ENCODE measurements around the gene PRKAR2A. TPM values are rescaled to one million over a fixed set of nuclear protein-coding genes. Genes with fewer than 3 reads are reported as not detected.

The PRKAR2A gene
- total and polyA plus RNA-seq, 10 of the 15 experiments (the other 5 are each of a cell fraction or from before 2014, with no cell fraction given): 9.8 to 46.2 (median 13.2) TPM

DNA sequence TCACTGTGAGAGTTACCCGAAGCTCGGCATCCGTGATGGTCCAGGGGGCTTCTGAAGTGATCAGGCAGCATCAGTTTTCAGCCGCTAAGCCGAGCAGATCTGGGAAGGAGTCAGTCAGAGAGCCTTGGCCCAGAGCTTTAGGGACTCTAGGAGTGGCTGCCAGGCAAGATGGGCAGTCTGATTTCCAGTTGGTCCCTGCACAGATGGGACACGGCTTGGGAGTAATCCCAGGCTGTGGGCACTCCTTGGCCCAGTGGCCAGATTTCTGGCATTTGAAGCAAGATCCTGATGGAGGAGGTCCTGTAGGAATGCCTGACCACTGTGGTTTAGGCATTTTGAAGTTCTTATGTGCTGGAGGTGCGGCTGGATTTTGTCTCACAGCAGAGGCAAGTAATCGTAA lies 120.2 kb downstream of the PRKAR2A start:
- ChIA-PET RAD21 (ENCODE audit: unreplicated experiment) (interaction anchor here (1.0 kb wide), 1 partner anchor 11 kb away, joined by 3 read pairs; no protein-coding TSS in a partner anchor), CTCF (interaction anchor here (1.0 kb wide), 1 partner anchor 229 kb away, joined by 5 read pairs; no protein-coding TSS in a partner anchor), POLR2A (interaction anchor here (1.0 kb wide), 1 partner anchor 10 kb away, joined by 3 read pairs; no protein-coding TSS in a partner anchor), SMC1A (ENCODE audit: uncharacterized antibody, unreplicated experiment) (no interaction called here)
- no peak for ATAC-seq
- H3K4me3 ChIP-seq: no peak overlapping the region
- H3K4me1 ChIP-seq (ENCODE audit: control insufficient read depth, insufficient read depth, low read length): no peaks in the 10 kb centered on the region
- DNase-seq (ENCODE audit: low read depth, low spot score): no peak
- H3K9ac ChIP-seq (ENCODE audit: control insufficient read depth, insufficient read depth, low read length): no peak overlapping the region
- FAIRE-seq: no peak
- H4K20me1 ChIP-seq (ENCODE audit: control insufficient read depth, insufficient read depth): no peaks in the 10 kb centered on the region
- H3K36me3 ChIP-seq (ENCODE audit: control insufficient read depth in 2 of 2, insufficient read depth in 2 of 2, low read length in 1 of 2): no peaks in the 10 kb centered on the region
- 53% methylated on average over 8 of the region's 8 CpGs for WGBS (ENCODE audit: insufficient coverage, insufficient replicate concordance, low lambda C conversion rate, missing lambda C conversion rate)
- in situ Hi-C loops (cut with MboI) (no loop called here), intact Hi-C loops (cut with micrococcal nuclease; ENCODE audit: unreplicated experiment) (no loop called here)
- H3K27ac ChIP-seq (ENCODE audit: control insufficient read depth, insufficient read depth): no peak overlapping the region
- TF ChIP-seq, protein P1, sequence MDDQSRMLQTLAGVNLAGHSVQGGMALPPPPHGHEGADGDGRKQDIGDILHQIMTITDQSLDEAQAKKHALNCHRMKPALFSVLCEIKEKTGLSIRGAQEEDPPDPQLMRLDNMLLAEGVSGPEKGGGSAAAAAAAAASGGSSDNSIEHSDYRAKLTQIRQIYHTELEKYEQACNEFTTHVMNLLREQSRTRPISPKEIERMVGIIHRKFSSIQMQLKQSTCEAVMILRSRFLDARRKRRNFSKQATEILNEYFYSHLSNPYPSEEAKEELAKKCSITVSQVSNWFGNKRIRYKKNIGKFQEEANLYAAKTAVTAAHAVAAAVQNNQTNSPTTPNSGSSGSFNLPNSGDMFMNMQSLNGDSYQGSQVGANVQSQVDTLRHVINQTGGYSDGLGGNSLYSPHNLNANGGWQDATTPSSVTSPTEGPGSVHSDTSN (IDR thresholded peaks at IDR 0.05; ENCODE audit: insufficient replicate concordance, low read depth, low read length): no peak
- TF ChIP-seq GABPA (IDR thresholded peaks at IDR 0.05; ENCODE audit: low read depth) (no peak), TARDBP (IDR thresholded peaks at IDR 0.05; ENCODE audit: borderline replicate concordance) (no peak), ZBED1 (IDR thresholded peaks at IDR 0.05; ENCODE audit: borderline replicate concordance) (no peak), CHD2 (IDR thresholded peaks at IDR 0.05; ENCODE audit: borderline replicate concordance, low read depth, low read length) (no peak), NFXL1 (IDR thresholded peaks at IDR 0.05; ENCODE audit: borderline replicate concordance) (no peak), MXI1 (IDR thresholded peaks at IDR 0.05; ENCODE audit: low read depth, low read length) (no peak), SPI1 (IDR thresholded peaks at IDR 0.05; ENCODE audit: borderline replicate concordance, insufficient read depth, low read depth, low read length) (no peak), GATAD2B (conservative IDR thresholded peaks at IDR 0.05; ENCODE audit: low read depth) (no peak), SIX5 (IDR thresholded peaks at IDR 0.05; ENCODE audit: low read depth, low read length, severe bottlenecking) (no peak), MYB (IDR thresholded peaks at IDR 0.05; ENCODE audit: borderline replicate concordance, low read depth, low read length) (no peak), SMARCA5 (IDR thresholded peaks at IDR 0.05) (no peak), MYC (IDR thresholded peaks at IDR 0.05; ENCODE audit: insufficient read depth, insufficient read length, insufficient replicate concordance, low read length, severe bottlenecking) (no peak), CHD1 (IDR thresholded peaks at IDR 0.05; ENCODE audit: low read depth, low read length) (no peak)
- TF ChIP-seq, protein P2, sequence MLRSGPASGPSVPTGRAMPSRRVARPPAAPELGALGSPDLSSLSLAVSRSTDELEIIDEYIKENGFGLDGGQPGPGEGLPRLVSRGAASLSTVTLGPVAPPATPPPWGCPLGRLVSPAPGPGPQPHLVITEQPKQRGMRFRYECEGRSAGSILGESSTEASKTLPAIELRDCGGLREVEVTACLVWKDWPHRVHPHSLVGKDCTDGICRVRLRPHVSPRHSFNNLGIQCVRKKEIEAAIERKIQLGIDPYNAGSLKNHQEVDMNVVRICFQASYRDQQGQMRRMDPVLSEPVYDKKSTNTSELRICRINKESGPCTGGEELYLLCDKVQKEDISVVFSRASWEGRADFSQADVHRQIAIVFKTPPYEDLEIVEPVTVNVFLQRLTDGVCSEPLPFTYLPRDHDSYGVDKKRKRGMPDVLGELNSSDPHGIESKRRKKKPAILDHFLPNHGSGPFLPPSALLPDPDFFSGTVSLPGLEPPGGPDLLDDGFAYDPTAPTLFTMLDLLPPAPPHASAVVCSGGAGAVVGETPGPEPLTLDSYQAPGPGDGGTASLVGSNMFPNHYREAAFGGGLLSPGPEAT (IDR thresholded peaks at IDR 0.05; ENCODE audit: low read depth): no peak
- TF ChIP-seq, protein P3, sequence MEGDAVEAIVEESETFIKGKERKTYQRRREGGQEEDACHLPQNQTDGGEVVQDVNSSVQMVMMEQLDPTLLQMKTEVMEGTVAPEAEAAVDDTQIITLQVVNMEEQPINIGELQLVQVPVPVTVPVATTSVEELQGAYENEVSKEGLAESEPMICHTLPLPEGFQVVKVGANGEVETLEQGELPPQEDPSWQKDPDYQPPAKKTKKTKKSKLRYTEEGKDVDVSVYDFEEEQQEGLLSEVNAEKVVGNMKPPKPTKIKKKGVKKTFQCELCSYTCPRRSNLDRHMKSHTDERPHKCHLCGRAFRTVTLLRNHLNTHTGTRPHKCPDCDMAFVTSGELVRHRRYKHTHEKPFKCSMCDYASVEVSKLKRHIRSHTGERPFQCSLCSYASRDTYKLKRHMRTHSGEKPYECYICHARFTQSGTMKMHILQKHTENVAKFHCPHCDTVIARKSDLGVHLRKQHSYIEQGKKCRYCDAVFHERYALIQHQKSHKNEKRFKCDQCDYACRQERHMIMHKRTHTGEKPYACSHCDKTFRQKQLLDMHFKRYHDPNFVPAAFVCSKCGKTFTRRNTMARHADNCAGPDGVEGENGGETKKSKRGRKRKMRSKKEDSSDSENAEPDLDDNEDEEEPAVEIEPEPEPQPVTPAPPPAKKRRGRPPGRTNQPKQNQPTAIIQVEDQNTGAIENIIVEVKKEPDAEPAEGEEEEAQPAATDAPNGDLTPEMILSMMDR (IDR thresholded peaks at IDR 0.05 in 2 of 3, conservative IDR thresholded peaks at IDR 0.05 in 1 of 3; ENCODE audit: control insufficient read depth in 2 of 3, extremely low read depth in 1 of 3, insufficient read depth in 1 of 3, low read depth in 3 of 3, low read length in 3 of 3): no peak
- TF ChIP-seq, protein P4, sequence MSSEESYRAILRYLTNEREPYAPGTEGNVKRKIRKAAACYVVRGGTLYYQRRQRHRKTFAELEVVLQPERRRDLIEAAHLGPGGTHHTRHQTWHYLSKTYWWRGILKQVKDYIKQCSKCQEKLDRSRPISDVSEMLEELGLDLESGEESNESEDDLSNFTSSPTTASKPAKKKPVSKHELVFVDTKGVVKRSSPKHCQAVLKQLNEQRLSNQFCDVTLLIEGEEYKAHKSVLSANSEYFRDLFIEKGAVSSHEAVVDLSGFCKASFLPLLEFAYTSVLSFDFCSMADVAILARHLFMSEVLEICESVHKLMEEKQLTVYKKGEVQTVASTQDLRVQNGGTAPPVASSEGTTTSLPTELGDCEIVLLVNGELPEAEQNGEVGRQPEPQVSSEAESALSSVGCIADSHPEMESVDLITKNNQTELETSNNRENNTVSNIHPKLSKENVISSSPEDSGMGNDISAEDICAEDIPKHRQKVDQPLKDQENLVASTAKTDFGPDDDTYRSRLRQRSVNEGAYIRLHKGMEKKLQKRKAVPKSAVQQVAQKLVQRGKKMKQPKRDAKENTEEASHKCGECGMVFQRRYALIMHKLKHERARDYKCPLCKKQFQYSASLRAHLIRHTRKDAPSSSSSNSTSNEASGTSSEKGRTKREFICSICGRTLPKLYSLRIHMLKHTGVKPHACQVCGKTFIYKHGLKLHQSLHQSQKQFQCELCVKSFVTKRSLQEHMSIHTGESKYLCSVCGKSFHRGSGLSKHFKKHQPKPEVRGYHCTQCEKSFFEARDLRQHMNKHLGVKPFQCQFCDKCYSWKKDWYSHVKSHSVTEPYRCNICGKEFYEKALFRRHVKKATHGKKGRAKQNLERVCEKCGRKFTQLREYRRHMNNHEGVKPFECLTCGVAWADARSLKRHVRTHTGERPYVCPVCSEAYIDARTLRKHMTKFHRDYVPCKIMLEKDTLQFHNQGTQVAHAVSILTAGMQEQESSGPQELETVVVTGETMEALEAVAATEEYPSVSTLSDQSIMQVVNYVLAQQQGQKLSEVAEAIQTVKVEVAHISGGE (CRISPR knock-in tag; IDR thresholded peaks at IDR 0.05): no peak
- no peaks in the 10 kb centered on the region for H3K9me3 ChIP-seq (replicated peaks; ENCODE audit: control insufficient read depth, insufficient read depth, low read length)
- no peaks in the 10 kb centered on the region for H3K27me3 ChIP-seq (replicated peaks in 1 of 2; ENCODE audit: control insufficient read depth in 2 of 2, insufficient read depth in 2 of 2, low read length in 1 of 2)
- H3K79me2 ChIP-seq (ENCODE audit: control insufficient read depth, insufficient read depth, low read length): no peaks in the 10 kb centered on the region
- H2AFZ ChIP-seq (ENCODE audit: control insufficient read depth, low read depth, low read length): no peak overlapping the region
- no TSS peak for BruUV-seq (replicated peaks)
- H3K4me2 ChIP-seq (ENCODE audit: control insufficient read depth, insufficient read depth): no peak overlapping the region
